GM21367 (cell line): ENCODE data around the gene SRGAP2C.
"Not testable (repeated sequence)": the region's sequence is repeated elsewhere in the genome, so short reads cannot be mapped to it uniquely, and the experiment has no call there.

ENCODE experiments used
- ATAC-seq: cut with Tn5 transposase; IDR thresholded peaks from one replicate; pipeline ENCODE4 v1.9.1; 2021; ENCODE audit not compliant: unreplicated experiment

Gene SRGAP2C

DNA sequence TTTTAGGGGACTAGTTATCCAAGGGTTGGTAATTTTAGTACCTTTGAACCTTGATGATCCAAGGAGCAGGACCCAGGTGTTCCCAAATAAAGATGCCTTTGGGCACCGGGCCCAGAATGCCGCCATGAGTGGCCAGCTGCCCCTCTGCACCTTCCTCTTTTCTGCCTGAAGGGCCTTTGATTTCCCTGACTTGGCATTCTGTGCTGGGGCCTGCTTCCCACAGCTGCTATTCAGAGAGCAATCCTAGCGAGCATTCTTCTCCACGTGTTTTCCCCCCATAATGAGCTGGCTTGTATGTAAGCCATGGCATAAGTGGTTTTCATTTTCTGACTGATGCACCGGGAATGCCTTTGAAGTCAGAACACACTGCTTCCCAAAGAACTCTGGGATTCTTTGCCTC lies 184.1 kb downstream of the SRGAP2C start:
- ATAC-seq: not testable (repeated sequence)

- not testable (repeated sequence) for ATAC-seq
Measured at GRCh38 chr1:121369959-121370358, 185.2 kb downstream of the SRGAP2C start.

DNA sequence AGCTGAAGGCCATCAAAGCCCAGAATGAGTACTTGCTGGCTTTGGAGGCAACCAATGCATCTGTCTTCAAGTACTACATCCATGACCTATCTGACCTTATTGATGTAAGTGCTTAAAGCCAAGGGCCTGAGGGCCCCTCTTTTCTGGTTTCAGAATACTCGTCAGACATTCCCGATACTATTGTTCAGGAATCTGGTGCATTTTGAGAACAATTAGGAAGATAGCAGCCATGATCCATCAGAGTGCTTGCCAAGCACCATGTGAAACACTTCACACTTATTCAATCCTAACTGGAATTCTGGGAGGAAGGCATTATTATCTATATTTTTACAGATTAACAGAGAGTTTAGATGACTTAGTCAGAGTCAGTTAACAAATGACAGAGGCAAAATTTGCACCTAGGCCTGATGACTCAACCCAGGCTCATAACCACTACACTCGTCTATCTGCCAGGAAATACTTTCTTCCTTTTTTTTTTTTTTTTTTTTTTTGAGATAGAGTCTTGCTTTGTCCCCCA lies 190.1 kb downstream of the SRGAP2C start:
- not testable (repeated sequence) for ATAC-seq

DNA sequence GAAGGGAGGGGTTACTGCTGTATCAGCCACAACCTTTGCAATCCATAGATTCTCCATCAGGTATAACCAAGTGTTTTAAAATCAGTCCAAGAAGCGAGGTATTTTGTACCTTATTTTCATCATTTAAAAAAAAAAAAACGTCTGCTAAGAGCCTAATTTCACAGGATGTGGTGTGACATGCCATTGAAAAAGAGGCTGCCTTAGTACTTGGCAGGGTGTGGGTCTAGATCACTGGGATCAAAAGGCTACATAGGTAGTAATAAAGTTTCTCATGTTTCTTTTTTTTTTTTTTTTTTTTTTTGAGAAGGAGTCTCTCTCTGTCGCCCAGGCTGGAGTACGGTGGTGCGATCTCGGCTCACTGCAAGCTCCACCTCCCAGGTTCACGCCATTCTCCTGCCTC lies 192.2 kb downstream of the SRGAP2C start:
- not testable (repeated sequence) for ATAC-seq

DNA sequence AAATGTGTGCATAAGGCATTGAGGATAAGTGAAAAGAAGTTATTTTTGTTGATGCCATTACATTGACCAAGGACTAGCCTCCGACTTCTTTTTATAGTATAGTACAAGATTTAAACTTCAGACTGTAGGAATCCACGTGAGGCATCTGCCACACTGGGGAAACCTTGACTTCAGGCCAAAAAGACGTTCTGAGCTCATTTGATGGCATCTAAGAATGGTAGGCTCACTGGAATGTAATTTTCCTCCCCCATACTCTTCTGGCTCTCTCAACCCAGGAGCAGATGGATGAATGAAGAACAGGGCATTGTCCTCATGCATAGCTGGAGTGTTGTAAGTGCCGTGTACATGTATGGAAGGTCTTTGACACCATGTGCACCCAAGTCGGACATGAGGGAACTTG lies 194.0 kb downstream of the SRGAP2C start:
- ATAC-seq: not testable (repeated sequence)

- not testable (repeated sequence) for ATAC-seq
Measured at GRCh38 chr1:121384754-121385153, 200.0 kb downstream of the SRGAP2C start.

GRCh38 chr1:121385162-121385561 lies 200.4 kb downstream of the SRGAP2C start:
- ATAC-seq: not testable (repeated sequence)

GRCh38 chr1:121385563-121386288 lies 201.0 kb downstream of the SRGAP2C start:
- not testable (repeated sequence) for ATAC-seq

DNA sequence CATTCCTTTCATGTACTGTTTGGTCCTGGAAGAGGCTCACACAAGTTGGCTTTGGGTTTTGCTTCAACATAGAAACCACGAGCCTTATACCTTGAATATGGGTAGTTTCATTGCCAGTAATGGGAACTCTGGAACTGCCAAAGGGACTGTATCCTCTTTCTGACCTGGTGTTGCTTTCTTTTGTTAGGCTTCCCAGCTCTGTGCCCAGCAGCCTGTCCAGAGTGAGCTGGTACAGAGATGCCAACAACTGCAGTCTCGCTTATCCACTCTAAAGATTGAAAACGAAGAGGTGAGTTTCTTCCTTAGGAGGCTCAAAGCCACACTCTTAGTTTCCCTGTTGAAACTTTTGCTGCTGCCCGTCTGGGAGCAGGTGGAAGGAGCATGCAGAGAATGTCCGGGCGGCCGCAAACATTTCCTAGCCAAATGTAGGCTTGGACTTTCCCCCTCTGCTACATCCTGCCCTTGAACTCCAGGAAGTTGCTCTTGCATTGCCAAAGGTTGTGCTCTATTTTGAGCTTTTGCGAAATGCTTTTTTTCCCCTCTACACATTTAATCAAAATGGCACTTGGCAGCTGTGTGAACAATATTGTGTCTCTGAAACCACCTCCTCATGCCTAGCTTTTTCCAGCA lies 201.7 kb downstream of the SRGAP2C start:
- ATAC-seq: not testable (repeated sequence)

GRCh38 chr1:121389895-121390560 lies 205.3 kb downstream of the SRGAP2C start:
- ATAC-seq: not testable (repeated sequence)

DNA sequence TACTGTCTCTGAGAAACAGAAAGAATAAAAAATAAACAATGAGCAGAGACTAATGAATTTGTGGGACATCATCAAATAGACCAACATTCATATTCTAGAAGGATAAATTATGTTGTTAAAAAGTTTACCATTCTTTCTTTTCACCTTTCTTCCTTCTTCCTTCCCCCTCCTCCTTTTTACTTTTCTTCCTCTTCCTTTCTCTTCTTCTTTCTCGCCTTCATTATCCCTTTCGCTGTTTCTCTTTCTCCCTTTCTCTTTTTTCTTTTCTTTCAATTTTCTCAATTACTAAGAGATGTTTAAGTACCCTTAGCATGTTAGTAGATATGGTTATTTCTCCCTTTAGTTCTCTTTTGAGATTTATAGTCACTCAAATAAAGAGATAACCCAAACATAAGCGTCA lies 207.4 kb downstream of the SRGAP2C start:
- ATAC-seq: not testable (repeated sequence)

DNA sequence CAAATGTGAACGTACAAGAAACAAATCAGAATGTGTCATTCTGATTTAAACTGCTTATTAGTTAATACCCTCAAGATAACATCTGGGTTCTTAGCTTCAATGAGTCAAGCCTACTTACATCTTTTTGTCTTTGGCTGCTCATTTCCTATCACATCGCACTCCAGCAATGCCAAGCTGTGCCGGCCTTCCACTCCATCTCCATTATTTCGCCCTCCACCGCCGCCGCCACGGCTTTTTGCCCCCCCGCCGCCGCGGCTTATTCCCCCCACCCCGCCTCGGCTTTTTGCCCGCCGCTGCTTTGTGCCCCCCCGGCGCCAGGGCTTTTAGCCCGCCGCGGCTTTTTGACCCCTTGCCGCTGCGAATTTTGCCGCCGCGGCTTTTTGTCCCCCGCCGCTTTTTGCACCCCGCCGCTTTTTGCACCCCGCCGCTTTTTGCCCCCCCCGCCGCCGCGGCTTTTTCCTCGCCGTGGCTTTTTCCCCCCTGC lies 211.0 kb downstream of the SRGAP2C start:
- not testable (repeated sequence) for ATAC-seq

- not testable (repeated sequence) for ATAC-seq
Measured at GRCh38 chr1:121396335-121397081, 211.7 kb downstream of the SRGAP2C start.

DNA sequence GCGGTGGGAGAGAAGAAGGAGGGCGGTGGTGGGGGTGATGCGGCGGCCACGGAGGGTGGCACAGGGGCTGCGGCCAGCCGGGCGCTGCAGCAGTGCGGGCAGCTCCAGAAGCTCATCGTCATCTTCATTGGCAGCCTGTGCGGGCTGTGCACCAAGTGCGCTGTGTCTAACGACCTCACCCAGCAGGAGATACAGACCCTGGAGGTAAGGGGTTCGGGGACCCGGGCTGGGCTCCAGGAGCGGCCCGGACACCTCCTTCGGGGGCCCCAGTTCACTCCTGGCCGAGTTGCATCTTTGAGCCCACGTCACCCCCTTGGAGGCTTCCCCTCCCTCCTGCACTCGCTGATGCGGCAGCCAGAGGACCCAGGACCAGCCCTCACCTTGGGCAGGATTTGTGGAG lies 212.3 kb downstream of the SRGAP2C start:
- ATAC-seq: not testable (repeated sequence)

- ATAC-seq: not testable (repeated sequence)
Measured at GRCh38 chr1:121399193-121399592, 214.4 kb downstream of the SRGAP2C start.

- not testable (repeated sequence) for ATAC-seq
Measured at GRCh38 chr1:121400108-121400507, 215.3 kb downstream of the SRGAP2C start.

DNA sequence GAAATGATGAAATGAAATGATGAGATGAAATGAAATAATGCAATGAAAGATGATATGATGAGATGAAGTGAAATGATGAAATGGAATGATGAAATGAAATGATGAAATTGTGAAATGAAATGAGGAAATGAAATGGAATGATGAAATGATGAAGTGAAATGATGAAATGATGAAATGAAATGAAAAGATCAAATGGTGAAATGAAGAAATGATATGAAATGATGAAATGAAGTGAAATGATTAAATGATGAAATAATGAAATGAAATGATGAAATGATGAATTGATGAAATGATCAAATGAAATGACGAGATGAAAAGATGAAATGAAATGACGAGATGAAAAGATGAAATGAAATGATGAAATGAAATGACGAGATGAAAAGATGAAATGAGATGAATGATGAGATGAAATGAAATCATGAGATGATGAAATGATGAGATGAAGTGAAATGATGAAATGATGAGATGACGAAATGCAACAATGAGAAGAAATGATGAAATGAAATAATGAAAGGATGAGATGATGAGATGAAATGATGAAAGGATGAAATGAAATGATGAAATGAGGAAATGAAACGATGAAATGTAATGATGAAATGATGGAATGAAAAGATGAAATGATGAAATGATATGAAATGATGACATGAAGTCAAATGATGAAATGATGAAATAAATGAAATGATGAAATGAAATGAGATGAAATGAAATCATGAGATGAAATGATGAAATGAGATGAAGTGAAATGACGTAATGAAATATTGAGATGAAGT lies 216.0 kb downstream of the SRGAP2C start:
- not testable (repeated sequence) for ATAC-seq

- not testable (repeated sequence) for ATAC-seq
Measured at GRCh38 chr1:121401375-121401955, 216.7 kb downstream of the SRGAP2C start.

- not testable (repeated sequence) for ATAC-seq
Measured at GRCh38 chr1:121403254-121403653, 218.5 kb downstream of the SRGAP2C start.

DNA sequence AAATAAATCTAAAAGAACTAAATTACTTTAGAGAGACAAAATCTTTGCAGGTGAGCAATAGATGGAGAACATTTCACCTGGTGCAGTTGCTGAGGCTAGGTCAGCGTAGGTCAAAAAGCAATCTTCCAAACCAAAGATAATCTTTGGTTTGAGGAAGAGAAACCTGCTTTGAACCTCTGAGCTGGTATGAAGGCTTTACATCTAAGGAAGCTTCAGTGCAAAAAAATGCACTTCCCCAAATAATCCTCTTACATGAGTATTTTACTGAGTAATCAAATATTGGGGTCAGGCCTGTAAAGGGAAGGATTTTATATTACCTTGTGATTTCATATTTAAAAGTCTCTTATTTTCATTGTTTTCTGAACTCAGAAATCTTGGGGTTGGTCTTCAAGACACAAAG lies 223.6 kb downstream of the SRGAP2C start:
- ATAC-seq: no peak
